OCI-LY1 (cell line): ENCODE results near the gene HBG1.

ENCODE experiments used
- H2AFZ ChIP-seq: fragments of 200-600 bp; sonication (generic), shearing (Covaris generic); 2 replicates; pipeline ENCODE4 v1.6.0; 2014; ENCODE audit warnings: antibody characterized with exemption, mild to moderate bottlenecking, low read length
- H3F3A ChIP-seq: fragments of 200-600 bp; sonication (generic), shearing (Covaris generic); 2 replicates; pipeline ENCODE4 v1.6.0; 2014; ENCODE audit warnings: mild to moderate bottlenecking, antibody characterized with exemption, low read length, moderate library complexity; ENCODE audit not compliant: insufficient read depth
- H3K27ac ChIP-seq: fragments of 200-600 bp; sonication (generic); 2 replicates; pipeline ENCODE4 v1.5.1; 2014; ENCODE audit warnings: low read length, mixed run types, mild to moderate bottlenecking, low read depth; ENCODE audit not compliant: poor library complexity, severe bottlenecking
- H3K27me3 ChIP-seq: fragments of 200-600 bp; sonication (generic); 2 replicates; pipeline ENCODE4 v1.6.0; 2014; ENCODE audit warnings: antibody characterized with exemption, mild to moderate bottlenecking, low read length, moderate library complexity; ENCODE audit not compliant: insufficient read depth
- H3K36me3 ChIP-seq: fragments of 200-600 bp; sonication (generic); 2 replicates; pipeline ENCODE4 v1.6.1; 2014; ENCODE audit warnings: mild to moderate bottlenecking, antibody characterized with exemption, low read length, moderate library complexity, mixed read lengths; ENCODE audit not compliant: insufficient read depth
- H3K4me1 ChIP-seq: fragments of 200-600 bp; sonication (generic); 2 replicates; pipeline ENCODE4 v1.5.1; 2014; ENCODE audit warnings: mild to moderate bottlenecking, low read length, moderate library complexity; ENCODE audit not compliant: insufficient read depth, severe bottlenecking
- H3K4me2 ChIP-seq: fragments of 200-600 bp; sonication (generic), shearing (Covaris generic); 2 replicates; pipeline ENCODE4 v1.6.1; 2014; ENCODE audit warnings: low read length
- H3K4me3 ChIP-seq: fragments of 200-600 bp; sonication (generic); 2 replicates; pipeline ENCODE4 v1.5.1; 2014; ENCODE audit warnings: low read length, low read depth, mild to moderate bottlenecking, mixed read lengths; ENCODE audit not compliant: poor library complexity, severe bottlenecking
- H3K79me2 ChIP-seq: fragments of 200-600 bp; shearing (Covaris generic); 2 replicates; pipeline ENCODE4 v1.6.1; 2016; ENCODE audit warnings: mixed run types, low read length, mixed read lengths; ENCODE audit not compliant: insufficient read depth
- H3K9ac ChIP-seq: fragments of 200-600 bp; sonication (generic), shearing (Covaris generic); 2 replicates; pipeline ENCODE4 v1.6.1; 2014; ENCODE audit warnings: mild to moderate bottlenecking, low read length, mixed read lengths
- H3K9me2 ChIP-seq: fragments of 200-600 bp; sonication (generic), shearing (Covaris generic); 2 replicates; pipeline ENCODE4 v1.6.1; 2014; ENCODE audit warnings: low read depth, mild to moderate bottlenecking, low read length, mixed read lengths
- H3K9me3 ChIP-seq: fragments of 200-600 bp; shearing (Covaris generic); 2 replicates; pipeline ENCODE4 v1.6.1; 2014; ENCODE audit warnings: low read length, mixed read lengths
- H4K20me1 ChIP-seq: fragments of 200-600 bp; sonication (generic), shearing (Covaris generic); 2 replicates; pipeline ENCODE4 v1.6.0; 2016; ENCODE audit warnings: mild to moderate bottlenecking, low read length; ENCODE audit not compliant: insufficient read depth
- EZH2 ChIP-seq: fragments of 200-600 bp; sonication (generic), shearing (Covaris generic); IDR thresholded peaks from 2 replicates; pipeline ENCODE4 v1.8.0; 2017; ENCODE audit warnings: borderline replicate concordance, mixed run types, mild to moderate bottlenecking, antibody characterized with exemption, low read length, moderate library complexity, mixed read lengths
- TF ChIP-seq, protein P1 (sequence below): fragments of 200-600 bp; sonication (generic), shearing (Covaris generic); IDR thresholded peaks from 2 replicates; pipeline ENCODE4 v1.5.1; 2017; ENCODE audit warnings: mild to moderate bottlenecking, antibody characterized with exemption, low read length, moderate library complexity, mixed read lengths

The HBG1 gene

DNA sequence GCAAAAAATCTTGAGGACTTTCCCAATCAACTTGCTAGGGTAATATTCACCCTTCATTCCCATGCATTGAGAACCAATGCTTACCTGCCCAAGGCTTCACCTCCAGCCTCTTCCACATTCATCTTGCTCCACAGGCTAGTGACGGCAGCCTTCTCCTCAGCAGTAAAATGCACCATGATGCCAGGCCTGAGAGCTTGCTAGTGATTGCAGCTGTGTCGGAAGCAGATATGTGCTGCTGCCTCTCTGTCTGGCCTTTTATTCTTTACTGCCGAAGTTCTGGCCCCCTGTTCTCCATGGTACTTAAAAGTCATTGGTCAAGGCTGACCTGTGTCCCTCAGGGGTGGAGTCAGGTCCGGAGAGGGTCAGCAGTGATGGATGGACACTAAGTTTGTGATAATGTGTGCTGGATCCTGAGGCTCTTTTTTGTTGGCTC is 20.1 kb upstream of the HBG1 start, which contains the start of gene HBE1:
Gene HBE1 (minus strand): TSS at position 231 of the 433 bp plus-strand sequence. CDS start 55 bp downstream, at position 176.
- Histone ChIP-seq H4K20me1 (no peaks in the 10 kb centered on the region), H3K36me3 (no peaks in the 10 kb centered on the region), H3K4me3 (no peak within 1 kb of the TSS), H3K79me2 (no peaks in the 10 kb centered on the region), H3K4me1 (no peaks in the 10 kb centered on the region), H3K4me2 (no peak within 1 kb of the TSS), H3K9ac (no peak within 1 kb of the TSS), H3F3A (no peaks in the 10 kb centered on the region), H3K9me3 (no peaks in the 10 kb centered on the region), H2AFZ (no peak within 1 kb of the TSS), H3K9me2 (no peaks in the 10 kb centered on the region), H3K27ac (no peak within 1 kb of the TSS), H3K27me3 (no peaks in the 10 kb centered on the region)
- TF ChIP-seq EZH2 = no peak
- TF ChIP-seq, protein P1, sequence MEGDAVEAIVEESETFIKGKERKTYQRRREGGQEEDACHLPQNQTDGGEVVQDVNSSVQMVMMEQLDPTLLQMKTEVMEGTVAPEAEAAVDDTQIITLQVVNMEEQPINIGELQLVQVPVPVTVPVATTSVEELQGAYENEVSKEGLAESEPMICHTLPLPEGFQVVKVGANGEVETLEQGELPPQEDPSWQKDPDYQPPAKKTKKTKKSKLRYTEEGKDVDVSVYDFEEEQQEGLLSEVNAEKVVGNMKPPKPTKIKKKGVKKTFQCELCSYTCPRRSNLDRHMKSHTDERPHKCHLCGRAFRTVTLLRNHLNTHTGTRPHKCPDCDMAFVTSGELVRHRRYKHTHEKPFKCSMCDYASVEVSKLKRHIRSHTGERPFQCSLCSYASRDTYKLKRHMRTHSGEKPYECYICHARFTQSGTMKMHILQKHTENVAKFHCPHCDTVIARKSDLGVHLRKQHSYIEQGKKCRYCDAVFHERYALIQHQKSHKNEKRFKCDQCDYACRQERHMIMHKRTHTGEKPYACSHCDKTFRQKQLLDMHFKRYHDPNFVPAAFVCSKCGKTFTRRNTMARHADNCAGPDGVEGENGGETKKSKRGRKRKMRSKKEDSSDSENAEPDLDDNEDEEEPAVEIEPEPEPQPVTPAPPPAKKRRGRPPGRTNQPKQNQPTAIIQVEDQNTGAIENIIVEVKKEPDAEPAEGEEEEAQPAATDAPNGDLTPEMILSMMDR = no peak

DNA sequence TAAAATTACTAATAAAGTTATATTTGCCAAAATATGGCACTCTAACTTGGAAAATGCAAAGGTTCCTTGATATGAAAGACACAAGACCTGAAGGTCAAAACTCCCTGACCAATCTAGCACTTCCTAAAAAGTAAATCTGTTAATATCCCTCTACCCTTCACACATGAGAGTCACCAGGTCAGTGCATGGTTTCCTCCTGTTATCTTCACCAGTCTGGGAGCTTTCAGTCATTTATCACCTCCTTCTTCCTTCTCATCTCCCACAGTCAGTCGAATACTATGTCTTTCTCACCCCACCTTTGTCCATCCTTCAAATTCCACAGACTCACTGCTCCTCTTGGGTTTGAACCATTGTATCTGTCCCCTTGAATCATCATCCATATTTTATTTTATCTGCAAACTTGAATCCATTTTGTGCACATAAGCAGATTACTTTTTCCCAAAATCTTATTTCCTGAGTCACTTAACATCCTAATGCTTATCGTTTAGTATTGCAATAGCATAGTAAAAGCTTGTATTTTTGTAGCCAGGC is 17.4 kb upstream of the HBG1 start:
- H3K4me1 ChIP-seq = no peaks in the 10 kb centered on the region
- H2AFZ ChIP-seq = no peak overlapping the region
- no peaks in the 10 kb centered on the region for H3K36me3 ChIP-seq
- H3K9me3 ChIP-seq = no peaks in the 10 kb centered on the region
- TF ChIP-seq, protein P1 = no peak
- TF ChIP-seq EZH2 = no peak
- H4K20me1 ChIP-seq = no peaks in the 10 kb centered on the region
- no peaks in the 10 kb centered on the region for H3K9me2 ChIP-seq
- no peak overlapping the region for H3K9ac ChIP-seq
- no peaks in the 10 kb centered on the region for H3K79me2 ChIP-seq
- H3K27me3 ChIP-seq = no peaks in the 10 kb centered on the region
- no peak overlapping the region for H3K27ac ChIP-seq
- H3F3A ChIP-seq = no peaks in the 10 kb centered on the region
- H3K4me2 ChIP-seq = no peak overlapping the region
- no peak overlapping the region for H3K4me3 ChIP-seq

DNA sequence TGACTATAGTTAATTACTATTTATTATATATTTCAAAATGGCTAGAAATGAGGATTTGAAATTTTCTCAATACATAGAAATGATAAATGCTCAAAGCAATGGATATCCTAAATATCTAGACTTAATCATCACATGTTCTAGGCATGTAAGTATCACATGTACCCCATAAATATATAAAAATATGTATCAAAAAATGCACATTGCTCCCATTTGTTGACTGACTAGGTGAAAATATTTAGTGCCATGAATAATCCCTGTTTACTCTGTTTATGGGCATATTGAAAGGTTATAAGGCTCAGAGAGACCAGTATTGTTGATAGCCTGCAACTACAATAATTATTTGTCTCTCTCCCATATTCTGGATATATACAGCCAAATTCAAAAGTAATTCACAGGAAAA is 17.0 kb upstream of the HBG1 start:
- Histone ChIP-seq H3K79me2 (no peaks in the 10 kb centered on the region), H4K20me1 (no peaks in the 10 kb centered on the region), H2AFZ (no peak overlapping the region), H3K9ac (no peak overlapping the region), H3K36me3 (no peaks in the 10 kb centered on the region), H3K27ac (no peak overlapping the region), H3K27me3 (no peaks in the 10 kb centered on the region), H3K4me1 (no peaks in the 10 kb centered on the region), H3F3A (no peaks in the 10 kb centered on the region), H3K9me3 (no peaks in the 10 kb centered on the region), H3K4me3 (no peak overlapping the region), H3K4me2 (no peak overlapping the region), H3K9me2 (no peaks in the 10 kb centered on the region)
- TF ChIP-seq, protein P1 = no peak
- no peak for TF ChIP-seq EZH2
